Type B pancreatic cell (in vitro differentiated cells): ENCODE measurements around the gene STMN3. TPM values are rescaled to one million over a fixed set of nuclear protein-coding genes. Genes with fewer than 3 reads are reported as not detected.

Experiments used
- DNase-seq: peaks from one replicate; pipeline ENCODE4 v3.0.0; 2021; ENCODE audit warnings: mixed read lengths; ENCODE audit not compliant: unreplicated experiment; ENCODE audit errors: extremely low spot score
- H3K27ac Mint-ChIP-seq: 2 replicates; pipeline ENCODE4 v1.8.0; 2021; ENCODE audit warnings: mild to moderate bottlenecking, mixed read lengths
- H3K27me3 Mint-ChIP-seq: 2 replicates; pipeline ENCODE4 v1.8.0; 2021; ENCODE audit warnings: mixed read lengths
- H3K36me3 Mint-ChIP-seq: 2 replicates; pipeline ENCODE4 v1.8.0; 2021; ENCODE audit warnings: mixed read lengths
- H3K4me1 Mint-ChIP-seq: one replicate; pipeline ENCODE4 v1.8.0; 2021; ENCODE audit warnings: mixed read lengths; ENCODE audit not compliant: unreplicated experiment
- H3K4me3 Mint-ChIP-seq: 2 replicates; pipeline ENCODE4 v1.8.0; 2021; ENCODE audit warnings: mild to moderate bottlenecking, mixed read lengths
- H3K9me3 Mint-ChIP-seq: 2 replicates; pipeline ENCODE4 v1.8.0; 2021; ENCODE audit warnings: mixed read lengths
- total RNA-seq: library from RNA; stranded (reverse); gene quantifications from 2 replicates; pipeline ENCODE4 v1.2.1, GENCODE V29; 2021; ENCODE audit warnings: low replicate concordance
- TF ChIP-seq, protein P1 (sequence below): fragments of 200-600 bp; sonication (generic); conservative IDR thresholded peaks from 2 replicates; pipeline ENCODE4 v1.5.0; 2021; ENCODE audit warnings: antibody characterized with exemption, mild to moderate bottlenecking

The STMN3 gene
- total RNA-seq, 1 donor from 2014 or later = 40.8 TPM

DNA sequence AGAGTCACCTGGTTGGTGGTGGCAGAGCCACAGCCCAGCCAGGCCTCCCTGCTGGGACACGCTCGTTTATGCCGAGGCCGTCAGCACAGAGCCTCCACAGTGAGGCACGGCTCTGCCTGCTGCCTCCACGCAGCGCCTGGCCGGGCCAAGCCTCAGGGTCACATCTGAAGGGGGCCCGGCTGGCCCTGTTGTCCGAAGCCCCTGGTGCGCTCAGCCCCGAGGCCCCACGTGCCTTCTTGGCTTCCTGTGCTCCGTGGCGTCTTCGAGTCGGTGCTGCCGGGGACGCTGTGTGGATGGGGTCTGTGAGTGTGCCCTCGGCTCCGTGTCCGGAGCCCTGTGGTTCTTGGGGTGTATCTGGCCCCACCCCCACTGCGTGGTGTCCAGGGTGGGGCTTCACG, 32.9 kb upstream of the STMN3 start:
- Mint-ChIP-seq H3K36me3 (no peaks in the 10 kb centered on the region), H3K27ac (no peak overlapping the region)
- TF ChIP-seq, protein P1, sequence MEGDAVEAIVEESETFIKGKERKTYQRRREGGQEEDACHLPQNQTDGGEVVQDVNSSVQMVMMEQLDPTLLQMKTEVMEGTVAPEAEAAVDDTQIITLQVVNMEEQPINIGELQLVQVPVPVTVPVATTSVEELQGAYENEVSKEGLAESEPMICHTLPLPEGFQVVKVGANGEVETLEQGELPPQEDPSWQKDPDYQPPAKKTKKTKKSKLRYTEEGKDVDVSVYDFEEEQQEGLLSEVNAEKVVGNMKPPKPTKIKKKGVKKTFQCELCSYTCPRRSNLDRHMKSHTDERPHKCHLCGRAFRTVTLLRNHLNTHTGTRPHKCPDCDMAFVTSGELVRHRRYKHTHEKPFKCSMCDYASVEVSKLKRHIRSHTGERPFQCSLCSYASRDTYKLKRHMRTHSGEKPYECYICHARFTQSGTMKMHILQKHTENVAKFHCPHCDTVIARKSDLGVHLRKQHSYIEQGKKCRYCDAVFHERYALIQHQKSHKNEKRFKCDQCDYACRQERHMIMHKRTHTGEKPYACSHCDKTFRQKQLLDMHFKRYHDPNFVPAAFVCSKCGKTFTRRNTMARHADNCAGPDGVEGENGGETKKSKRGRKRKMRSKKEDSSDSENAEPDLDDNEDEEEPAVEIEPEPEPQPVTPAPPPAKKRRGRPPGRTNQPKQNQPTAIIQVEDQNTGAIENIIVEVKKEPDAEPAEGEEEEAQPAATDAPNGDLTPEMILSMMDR = no peak

DNA sequence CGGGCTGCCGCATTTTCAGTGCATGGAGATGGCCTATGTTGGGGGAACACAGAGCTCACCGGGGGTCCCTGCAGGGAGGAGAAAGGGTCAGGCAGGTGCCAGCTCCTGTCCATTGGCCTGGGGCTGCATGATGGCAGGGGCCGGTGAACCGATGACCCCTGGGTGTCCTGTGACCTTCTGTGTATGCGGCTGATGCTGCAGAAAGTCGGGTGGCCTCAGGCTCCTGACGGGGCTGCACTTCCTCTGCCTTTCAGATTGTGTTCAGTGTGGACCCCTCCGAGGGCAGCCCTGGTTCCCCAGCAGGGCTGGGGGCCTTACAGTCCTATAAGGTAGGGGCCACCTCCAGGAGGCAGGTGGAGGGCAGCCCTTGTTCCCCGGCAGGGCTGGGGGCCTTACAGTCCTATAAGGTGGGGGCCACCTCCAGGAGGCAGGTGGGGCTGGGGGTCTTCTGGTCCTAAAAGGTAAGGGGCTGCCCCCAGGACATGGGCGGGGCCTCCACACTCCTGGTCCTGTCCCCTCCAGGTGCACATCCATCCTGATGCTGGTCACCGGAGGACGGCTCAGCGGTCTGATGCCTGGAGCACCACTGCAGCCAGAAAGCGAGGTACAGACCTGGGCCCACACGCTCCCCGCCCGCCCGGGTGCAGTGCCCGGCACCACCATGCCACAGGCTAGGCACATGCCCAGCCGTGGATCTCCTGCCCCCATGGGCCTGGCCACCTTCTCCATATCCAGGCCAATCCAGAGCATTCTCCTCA, 32.2 kb upstream of the STMN3 start:
- no peak overlapping the region for H3K27ac Mint-ChIP-seq
- H3K27me3 Mint-ChIP-seq = no peaks in the 10 kb centered on the region
- TF ChIP-seq, protein P1 = no peak
- no peak for DNase-seq
- H3K4me3 Mint-ChIP-seq = no peak overlapping the region
- H3K9me3 Mint-ChIP-seq = no peaks in the 10 kb centered on the region
- no peaks in the 10 kb centered on the region for H3K4me1 Mint-ChIP-seq
- no peaks in the 10 kb centered on the region for H3K36me3 Mint-ChIP-seq

More for the DNA sequence above, 32.9 kb upstream of the STMN3 start:
- H3K4me1 Mint-ChIP-seq = no peaks in the 10 kb centered on the region
- H3K27me3 Mint-ChIP-seq = no peaks in the 10 kb centered on the region
- H3K4me3 Mint-ChIP-seq = no peak overlapping the region
- no peak for DNase-seq
- no peaks in the 10 kb centered on the region for H3K9me3 Mint-ChIP-seq

DNA sequence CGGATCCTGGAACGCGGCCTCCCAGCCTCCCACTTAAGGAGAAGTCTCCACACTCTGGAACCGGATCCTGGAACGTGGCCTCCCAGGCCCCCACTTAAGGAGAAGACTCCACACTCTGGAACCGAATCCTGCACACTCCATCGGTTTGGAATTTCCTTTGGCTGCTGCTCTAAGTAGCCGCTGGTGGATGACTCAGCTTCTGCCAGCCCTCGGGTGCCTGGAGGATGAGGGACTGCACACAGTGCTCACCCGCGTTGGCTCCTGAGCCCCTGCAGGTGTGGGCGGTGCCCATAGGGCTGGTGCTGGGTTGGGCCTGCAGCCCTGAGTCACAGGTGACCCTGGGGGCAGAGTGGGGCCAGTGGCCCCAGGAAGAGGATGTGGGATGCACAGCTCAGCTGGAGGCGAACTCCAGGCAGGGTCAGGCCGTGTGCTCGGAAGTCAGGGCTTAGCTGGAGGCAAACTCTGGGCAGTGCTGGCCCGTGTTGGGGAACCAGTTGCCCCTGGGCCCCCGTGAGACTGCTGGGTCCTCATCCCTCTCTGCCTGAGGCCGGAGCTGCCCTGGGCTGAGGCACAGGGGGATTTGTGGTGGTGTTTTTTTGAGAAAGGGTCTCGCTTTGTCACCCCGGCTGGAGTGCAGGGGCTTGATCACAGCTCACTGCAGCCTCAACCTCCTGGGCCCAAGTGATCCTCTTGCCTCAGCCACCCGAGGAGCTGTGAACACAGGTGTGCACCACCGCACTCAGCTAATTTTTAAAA, 29.3 kb upstream of the STMN3 start:
- Mint-ChIP-seq H3K27ac (no peak overlapping the region), H3K27me3 (no peaks in the 10 kb centered on the region), H3K9me3 (no peaks in the 10 kb centered on the region), H3K36me3 (no peaks in the 10 kb centered on the region), H3K4me1 (no peaks in the 10 kb centered on the region), H3K4me3 (no peak overlapping the region)
- TF ChIP-seq, protein P1 = no peak
- no peak for DNase-seq

DNA sequence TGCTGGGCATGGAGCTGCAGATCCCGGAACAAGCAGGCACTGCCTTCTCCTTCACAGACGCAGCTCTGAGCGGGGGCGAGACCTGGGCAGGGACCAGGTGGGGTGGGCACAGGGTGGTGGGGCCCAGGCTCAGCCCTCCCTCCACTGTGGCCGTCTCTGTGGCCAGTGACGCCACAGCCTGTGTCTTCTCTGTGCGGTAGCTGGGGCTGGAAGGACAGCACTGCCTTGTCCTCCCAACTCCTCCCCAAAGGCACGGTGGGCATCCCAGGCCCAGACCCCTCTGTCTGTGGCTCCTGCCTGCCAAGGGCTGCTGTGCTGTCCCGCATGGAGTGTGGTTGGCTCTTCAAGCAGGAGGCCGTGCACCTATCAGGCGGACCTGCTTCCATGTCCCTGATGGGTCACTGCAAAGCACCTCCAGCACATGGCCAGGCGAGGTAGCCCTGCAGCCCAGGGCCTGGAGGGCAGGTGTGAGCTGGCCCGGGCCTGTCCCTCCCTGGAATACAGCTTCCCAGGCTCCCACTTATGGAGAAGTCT, 28.5 kb upstream of the STMN3 start:
- Mint-ChIP-seq H3K36me3 (no peaks in the 10 kb centered on the region), H3K4me3 (no peak overlapping the region), H3K9me3 (no peaks in the 10 kb centered on the region), H3K4me1 (no peaks in the 10 kb centered on the region), H3K27ac (no peak overlapping the region), H3K27me3 (no peaks in the 10 kb centered on the region)
- DNase-seq = no peak
- TF ChIP-seq, protein P1 = no peak

DNA sequence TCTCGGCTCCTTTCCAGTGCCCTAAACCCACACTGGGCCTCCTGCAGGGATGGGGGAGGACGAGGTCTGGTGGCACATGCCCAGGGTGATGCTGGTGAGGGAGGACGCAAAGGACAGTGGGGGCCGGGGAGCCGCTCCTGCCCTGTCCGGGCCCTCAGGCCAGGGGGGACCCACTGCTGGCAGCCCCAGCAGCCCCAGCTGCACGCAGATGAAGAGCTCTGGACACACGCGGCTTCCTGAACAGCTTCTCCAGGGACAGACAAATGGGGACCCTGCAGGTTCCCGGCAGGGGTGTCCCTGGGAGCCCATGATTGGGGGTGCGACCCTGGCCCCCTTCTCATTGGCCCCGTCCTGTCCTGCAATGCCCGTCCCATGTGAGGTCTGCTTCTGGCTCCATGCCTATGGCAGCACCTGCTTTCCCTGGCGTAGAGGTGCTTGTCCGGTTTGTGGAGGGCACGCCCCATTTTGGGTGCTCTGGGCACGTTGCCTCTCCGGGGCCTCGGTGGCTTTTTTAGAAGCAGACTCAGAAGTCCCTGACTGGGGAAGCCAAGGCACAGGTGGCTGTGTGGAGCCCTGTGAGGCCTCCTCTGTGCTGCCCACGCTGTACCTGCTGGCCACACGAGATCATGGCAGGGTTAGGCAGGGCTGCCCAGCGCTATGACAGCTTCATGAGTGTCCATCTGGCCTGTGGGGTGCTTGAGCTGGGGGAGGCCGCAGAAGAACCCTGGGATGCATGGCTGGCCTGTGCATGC, 27.8 kb upstream of the STMN3 start:
- no peak for DNase-seq
- Mint-ChIP-seq H3K27me3 (no peaks in the 10 kb centered on the region), H3K4me3 (no peak overlapping the region), H3K36me3 (no peaks in the 10 kb centered on the region), H3K9me3 (no peaks in the 10 kb centered on the region), H3K27ac (no peak overlapping the region), H3K4me1 (no peaks in the 10 kb centered on the region)
- TF ChIP-seq, protein P1 = no peak
